NCI-H524 treated with DMSO at 0.1 percent for 48 hours (cell line): Measurements from ENCODE around the gene THOC6.

Source experiments
- DNase-seq: peaks from one replicate; lab custom pipeline; 2025; lab: John Stamatoyannopoulos, UW

The THOC6 gene

GRCh38 chr16:3015865-3016521, 7.8 kb upstream of the THOC6 start:
- DNase-seq = no peak

DNA sequence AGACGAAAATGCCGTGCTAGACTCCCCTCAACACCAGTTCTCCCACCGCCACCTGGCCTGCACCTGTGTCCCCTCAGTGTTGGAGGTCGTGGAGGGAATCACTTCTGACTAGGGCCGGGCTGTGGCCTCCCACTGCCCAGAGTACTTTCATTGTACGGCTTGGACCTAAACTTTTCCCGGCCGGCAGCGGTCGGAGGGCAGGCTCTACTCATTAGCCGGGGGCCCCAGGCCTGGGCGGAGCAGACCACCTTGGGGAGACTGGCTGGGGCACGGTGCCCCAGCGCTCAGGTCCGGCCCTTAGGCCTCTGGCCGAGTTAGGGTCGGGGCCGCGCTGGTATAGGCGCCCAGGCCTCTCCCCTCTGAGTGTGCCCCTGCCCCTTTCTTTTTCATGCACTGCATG, 6.5 kb upstream of the THOC6 start:
- no peak for DNase-seq

GRCh38 chr16:3017794-3018506, 5.9 kb upstream of the THOC6 start, which contains the start of gene CLDN6:
Gene CLDN6, minus strand, starts transcription at chr16:3018183. Its CDS starts 2,162 bp downstream, at chr16:3016021.
- DNase-seq = no peak

DNA sequence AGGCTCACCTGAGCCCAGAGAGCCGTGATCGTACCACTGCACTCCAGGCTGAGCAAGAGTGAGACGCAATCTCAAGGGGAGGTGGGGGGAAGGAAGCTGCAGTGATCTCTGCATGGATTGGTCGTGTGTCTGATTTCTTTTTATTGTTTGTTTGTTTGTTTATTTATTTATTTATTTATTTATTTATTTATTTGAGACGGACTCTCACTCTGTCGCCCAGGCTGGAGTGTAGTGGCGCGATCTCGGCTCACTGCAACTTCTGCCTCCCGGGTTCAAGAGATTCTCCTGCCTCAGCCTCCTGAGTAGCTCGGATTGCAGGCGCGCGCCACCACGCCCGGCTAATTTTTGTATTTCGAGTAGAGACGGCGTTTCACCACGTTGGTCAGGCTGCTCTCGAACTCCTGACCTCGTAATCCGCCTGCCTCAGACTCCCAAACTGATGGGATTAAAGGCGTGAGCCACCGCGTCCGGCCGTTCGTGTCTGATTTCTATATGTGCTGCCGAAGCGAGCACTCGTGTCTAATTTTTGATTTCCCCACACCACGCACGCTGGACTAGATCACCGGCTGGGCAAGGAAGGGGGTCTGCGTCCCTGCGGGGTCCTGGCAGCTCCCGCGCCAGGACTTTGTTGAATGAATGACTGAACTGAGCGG, 4.1 kb upstream of the THOC6 start:
- no peak for DNase-seq

DNA sequence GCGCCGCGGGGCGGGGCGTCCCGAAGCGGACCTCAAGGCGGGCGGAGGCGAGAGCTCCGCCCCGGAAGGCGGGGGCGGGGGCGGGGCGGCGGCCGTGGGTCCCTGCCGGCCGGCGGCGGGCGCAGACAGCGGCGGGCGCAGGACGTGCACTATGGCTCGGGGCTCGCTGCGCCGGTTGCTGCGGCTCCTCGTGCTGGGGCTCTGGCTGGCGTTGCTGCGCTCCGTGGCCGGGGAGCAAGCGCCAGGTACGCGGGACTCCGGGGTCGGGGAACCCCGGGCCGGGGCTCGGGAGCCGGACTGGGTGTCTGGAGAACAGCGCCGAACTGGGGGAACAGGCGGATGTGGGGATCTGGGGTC, 3.6 kb upstream of the THOC6 start, which contains the start of gene TNFRSF12A:
Gene TNFRSF12A, plus strand, starts transcription at position 122 of the 357 bp plus-strand sequence. Its CDS starts 30 bp downstream, at position 152.
- DNase-seq = no peak

DNA sequence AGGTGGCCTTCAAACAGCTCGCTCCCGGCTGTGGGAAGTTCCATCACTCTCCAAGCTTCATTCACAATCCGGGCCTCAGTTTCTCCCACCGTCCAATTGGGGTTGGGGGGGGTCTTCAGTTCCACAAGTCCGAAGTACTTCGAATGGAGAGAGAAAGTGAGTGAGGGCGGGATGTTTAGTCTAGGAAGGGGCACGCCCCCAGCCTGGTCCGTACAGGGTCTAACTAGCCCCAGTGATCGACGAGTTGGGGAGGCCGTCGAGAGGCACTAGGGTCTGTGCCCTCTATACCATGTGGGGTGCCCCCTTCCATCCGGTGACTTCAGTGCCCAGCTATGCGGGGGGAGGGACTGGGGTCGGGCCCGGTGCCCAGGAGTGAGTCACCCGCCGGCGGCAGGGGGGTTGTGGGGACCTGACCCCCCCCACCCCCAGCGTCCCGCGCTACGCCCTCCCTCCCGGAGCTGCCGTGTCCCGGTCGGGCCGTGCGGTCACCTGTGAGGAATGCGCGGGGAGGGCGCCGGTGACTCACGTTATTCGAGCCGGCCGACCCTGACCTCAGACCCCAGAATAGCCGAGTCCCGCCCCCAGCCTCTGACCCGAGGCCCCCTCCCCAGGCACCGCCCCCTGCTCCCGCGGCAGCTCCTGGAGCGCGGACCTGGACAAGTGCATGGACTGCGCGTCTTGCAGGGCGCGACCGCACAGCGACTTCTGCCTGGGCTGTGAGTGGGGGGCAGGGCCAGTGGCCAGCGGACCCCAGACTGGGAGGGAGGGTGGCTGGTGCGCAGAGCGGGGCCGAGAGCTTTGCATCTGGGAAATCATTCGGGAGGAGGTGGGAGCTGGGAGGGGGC, 3.0 kb upstream of the THOC6 start:
- no peak for DNase-seq

DNA sequence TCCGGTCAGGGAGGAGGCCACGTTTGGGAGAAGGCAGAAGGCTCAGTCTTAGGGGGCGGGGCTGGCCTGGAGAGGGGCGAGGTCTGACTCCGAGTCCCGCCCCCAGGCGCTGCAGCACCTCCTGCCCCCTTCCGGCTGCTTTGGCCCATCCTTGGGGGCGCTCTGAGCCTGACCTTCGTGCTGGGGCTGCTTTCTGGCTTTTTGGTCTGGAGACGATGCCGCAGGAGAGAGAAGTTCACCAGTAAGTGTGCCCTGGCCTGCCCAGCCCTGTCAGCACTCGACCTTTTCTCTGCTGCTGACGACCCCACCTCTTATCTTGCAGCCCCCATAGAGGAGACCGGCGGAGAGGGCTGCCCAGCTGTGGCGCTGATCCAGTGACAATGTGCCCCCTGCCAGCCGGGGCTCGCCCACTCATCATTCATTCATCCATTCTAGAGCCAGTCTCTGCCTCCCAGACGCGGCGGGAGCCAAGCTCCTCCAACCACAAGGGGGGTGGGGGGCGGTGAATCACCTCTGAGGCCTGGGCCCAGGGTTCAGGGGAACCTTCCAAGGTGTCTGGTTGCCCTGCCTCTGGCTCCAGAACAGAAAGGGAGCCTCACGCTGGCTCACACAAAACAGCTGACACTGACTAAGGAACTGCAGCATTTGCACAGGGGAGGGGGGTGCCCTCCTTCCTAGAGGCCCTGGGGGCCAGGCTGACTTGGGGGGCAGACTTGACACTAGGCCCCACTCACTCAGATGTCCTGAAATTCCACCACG, 2.2 kb upstream of the THOC6 start:
- no peak for DNase-seq

DNA sequence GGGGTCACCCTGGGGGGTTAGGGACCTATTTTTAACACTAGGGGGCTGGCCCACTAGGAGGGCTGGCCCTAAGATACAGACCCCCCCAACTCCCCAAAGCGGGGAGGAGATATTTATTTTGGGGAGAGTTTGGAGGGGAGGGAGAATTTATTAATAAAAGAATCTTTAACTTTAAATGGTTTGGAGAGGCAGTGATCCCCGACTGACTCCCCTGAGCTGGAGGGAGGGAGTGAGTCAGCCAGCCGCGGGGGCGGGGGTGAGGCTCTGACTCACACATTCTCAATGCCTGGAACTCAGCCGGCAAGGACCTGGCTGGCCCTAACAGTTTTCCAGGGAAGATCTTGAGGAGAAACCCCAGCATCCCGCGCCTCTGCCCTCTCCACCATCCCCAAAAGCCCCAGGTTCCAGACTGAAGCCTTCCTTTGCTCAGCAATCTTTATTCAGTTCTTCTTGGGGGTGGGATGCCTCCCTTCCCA, 1.6 kb upstream of the THOC6 start:
- DNase-seq = no peak

DNA sequence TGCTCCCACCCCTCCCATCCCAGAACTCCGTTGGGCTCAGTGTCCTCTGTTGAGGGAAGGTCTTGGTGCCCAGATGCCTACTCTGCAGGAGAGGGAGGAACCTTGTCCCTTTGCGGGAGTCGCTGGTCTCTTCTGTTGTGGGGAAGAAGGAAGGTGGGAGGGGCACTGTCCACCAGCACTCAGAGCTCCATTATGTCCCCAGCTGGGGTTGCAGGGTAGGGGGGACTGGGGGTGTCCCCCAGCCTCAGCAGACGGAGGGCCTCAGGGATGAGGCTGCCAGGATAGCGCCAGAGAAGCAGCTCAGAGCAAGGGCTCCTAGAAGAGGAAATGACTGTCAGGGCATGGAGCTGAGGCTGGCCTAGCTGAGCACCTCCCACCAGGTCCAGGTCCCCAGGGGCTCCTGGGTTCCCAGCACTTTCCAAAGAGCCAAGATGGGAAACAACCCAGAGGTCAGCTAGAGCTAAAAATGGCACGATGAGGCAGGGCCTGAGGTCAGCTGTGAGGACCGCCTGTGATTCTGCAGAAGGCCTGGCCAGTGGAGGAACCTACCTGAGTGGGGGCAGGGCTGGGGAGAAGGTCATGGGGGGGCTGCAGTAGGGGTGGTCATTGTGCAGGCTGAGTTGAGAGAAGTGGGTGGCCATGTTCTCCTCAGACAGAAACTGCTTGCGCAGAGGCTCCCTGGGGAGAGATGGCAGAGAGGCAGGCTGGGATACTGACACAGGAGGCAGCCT, 986 bp upstream of the THOC6 start:
- DNase-seq = no peak

DNA sequence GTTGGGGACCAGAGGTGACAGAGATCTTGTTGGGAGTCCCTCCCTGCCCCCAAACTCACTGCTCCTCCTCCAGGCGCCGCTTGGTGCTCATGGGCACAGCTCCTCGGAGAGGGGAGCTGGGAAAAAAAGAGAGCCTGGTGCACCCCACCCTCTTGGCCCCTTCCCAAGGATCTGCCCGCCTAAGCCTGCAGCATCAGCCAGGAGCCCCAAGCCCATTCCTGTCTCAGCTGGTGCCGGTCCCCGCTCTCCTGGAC, 493 bp upstream of the THOC6 start:
- no peak for DNase-seq

- no peak for DNase-seq
Measured at GRCh38 chr16:3025032-3026002, 1.5 kb downstream of the THOC6 start.

DNA sequence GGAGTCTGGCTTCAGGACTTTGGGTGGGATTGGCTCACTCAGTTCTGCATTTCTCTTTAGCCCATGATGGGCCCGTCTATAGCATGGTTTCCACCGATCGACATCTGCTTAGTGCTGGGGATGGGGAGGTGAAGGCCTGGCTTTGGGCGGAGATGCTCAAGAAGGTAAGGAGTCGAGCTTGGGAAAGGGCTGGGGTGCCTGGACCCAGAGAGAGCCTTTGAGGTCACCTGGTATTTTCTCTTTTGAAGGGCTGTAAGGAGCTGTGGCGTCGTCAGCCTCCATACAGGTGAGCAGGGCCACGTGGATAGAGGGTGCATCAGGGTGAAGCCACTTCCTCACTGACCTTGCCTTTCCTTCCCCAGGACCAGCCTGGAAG, 2.2 kb downstream of the THOC6 start:
- no peak for DNase-seq

DNA sequence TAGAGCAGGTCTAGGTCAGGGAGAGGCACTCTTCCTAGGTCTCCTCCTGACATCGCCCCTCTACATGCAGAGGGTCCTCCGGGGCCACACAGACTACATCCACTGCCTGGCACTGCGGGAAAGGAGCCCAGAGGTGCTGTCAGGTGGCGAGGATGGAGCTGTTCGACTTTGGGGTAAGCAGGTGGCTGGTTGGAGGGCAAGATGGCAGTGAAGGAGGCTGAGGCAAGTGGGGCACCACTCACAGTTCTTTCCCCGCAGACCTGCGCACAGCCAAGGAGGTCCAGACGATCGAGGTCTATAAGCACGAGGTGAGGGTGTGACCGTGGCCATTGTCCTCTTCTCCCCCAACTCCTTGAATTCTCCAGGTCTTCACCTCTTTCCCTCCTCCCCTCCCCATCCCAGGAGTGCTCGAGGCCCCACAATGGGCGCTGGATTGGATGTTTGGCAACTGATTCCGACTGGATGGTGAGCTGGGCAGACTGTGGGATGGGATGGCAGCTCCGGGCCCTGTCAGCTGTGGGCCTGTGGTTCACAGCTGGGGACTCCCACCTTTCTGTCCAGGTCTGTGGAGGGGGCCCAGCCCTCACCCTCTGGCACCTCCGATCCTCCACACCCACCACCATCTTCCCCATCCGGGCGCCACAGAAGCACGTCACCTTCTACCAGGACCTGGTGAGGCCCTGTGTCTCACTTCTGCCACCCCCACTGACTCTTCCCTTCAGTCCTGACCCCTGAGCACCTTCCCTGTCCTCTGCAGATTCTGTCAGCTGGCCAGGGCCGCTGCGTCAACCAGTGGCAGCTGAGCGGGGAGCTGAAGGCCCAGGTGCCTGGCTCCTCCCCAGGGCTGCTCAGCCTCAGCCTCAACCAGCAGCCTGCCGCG, 3.0 kb downstream of the THOC6 start:
- DNase-seq = no peak

- DNase-seq = no peak
Measured at GRCh38 chr16:3027489-3027795, 3.6 kb downstream of the THOC6 start.

GRCh38 chr16:3027983-3028715, 4.3 kb downstream of the THOC6 start:
- no peak for DNase-seq

GRCh38 chr16:3028716-3029319, 5.0 kb downstream of the THOC6 start:
- DNase-seq = no peak

- no peak for DNase-seq
Measured at GRCh38 chr16:3029491-3030221, 5.8 kb downstream of the THOC6 start.
